Measurements from ENCODE around the gene NLRP2B. TPM values are rescaled to one million over a fixed set of nuclear protein-coding genes. Genes with fewer than 3 reads are reported as not detected.

Gene NLRP2B
- total RNA-seq, 2 donors from 2014 or later = not detected

DNA sequence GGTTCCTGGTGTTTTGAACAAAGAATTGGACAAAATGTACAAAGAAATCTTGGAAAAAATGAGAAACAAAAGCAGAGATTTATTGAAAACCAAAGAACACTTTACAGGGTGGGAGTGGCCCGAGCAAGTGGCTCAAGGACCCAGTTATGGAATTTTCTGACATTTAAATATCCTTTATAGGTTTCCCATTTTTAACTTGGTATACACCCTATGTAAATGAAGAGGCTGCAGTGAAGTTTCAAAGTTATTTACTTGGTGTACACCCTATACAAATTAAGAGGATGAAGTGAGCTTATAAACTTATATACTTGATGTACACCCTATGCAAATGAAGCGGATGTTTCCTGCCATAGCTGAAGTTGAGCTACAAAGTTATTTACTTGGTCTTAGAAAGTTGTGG is 4.7 kb downstream of the NLRP2B start:
- Histone ChIP-seq H3K4me3 (no peak overlapping the region), H3K9me3 (no peaks in the 10 kb centered on the region), H3K36me3 (replicated peaks in 1 of 2; ENCODE audit: insufficient read depth in 1 of 2, low read depth in 2 of 2) (no peaks in the 10 kb centered on the region), H3K27me3 (no peaks in the 10 kb centered on the region), H3K27ac (no peak overlapping the region), H3K4me1 (no peaks in the 10 kb centered on the region)
- TF ChIP-seq CTCF (IDR thresholded peaks at IDR 0.05) = no peak
- TF ChIP-seq POLR2A (IDR thresholded peaks at IDR 0.05) = no peak
- 40 to 65% methylated on average over 2 of the region's 2 CpGs for WGBS, 2 donors
- intact Hi-C loops (cut with DNase I) = no loop called here
- no peak for ATAC-seq
- DNase-seq = no peak

DNA sequence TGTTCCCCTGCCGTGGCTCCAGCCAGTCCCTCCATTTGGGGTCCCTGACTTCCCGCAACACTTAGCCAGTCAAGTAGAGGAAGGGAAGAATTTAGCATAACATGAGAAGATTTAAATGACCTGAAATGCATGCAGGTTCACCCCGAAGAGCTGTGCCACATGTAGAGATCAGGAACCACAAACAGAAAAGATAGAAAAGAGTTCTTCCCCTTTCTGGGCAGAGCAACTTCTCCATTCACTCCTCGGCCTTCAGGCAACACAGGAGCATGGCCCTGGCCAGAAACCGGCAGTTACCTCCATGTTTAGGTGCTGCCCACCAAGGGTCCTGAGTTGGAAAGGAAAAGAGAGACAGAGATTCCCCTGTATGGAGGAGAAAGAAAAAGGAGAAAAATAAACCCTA is 5.2 kb downstream of the NLRP2B start:
- WGBS, 2 donors = 60 to 65% methylated on average over 4 to 5 of the region's 5 CpGs
- Histone ChIP-seq H3K4me3 (no peak overlapping the region), H3K4me1 (no peaks in the 10 kb centered on the region), H3K9me3 (no peaks in the 10 kb centered on the region), H3K27me3 (no peaks in the 10 kb centered on the region), H3K27ac (no peak overlapping the region), H3K36me3 (replicated peaks in 1 of 2; ENCODE audit: insufficient read depth in 1 of 2, low read depth in 2 of 2) (no peaks in the 10 kb centered on the region)
- TF ChIP-seq CTCF (IDR thresholded peaks at IDR 0.05) (no peak), POLR2A (IDR thresholded peaks at IDR 0.05) (no peak)
- intact Hi-C loops (cut with DNase I) = no loop called here
- no peak for ATAC-seq
- DNase-seq = no peak

GRCh38 chrX:57669961-57670360 is 10.1 kb downstream of the NLRP2B start:
- Histone ChIP-seq H3K27ac (no peak overlapping the region), H3K9me3 (no peaks in the 10 kb centered on the region), H3K27me3 (no peaks in the 10 kb centered on the region), H3K36me3 (replicated peaks in 1 of 2; ENCODE audit: insufficient read depth in 1 of 2, low read depth in 2 of 2) (no peaks in the 10 kb centered on the region), H3K4me1 (no peaks in the 10 kb centered on the region), H3K4me3 (no peak overlapping the region)
- DNase-seq (no peak), ATAC-seq (no peak)
- intact Hi-C loops (cut with DNase I) = no loop called here
- TF ChIP-seq POLR2A (IDR thresholded peaks at IDR 0.05) = no peak
- 60 to 63% methylated on average over 1 of the region's 1 CpG for WGBS, 2 donors

GRCh38 chrX:57667010-57667409 is 13.1 kb downstream of the NLRP2B start:
- no peaks in the 10 kb centered on the region for H3K36me3 ChIP-seq (replicated peaks in 1 of 2; ENCODE audit: insufficient read depth in 1 of 2, low read depth in 2 of 2)
- H3K4me3 ChIP-seq = no peak overlapping the region
- no peaks in the 10 kb centered on the region for H3K9me3 ChIP-seq
- H3K4me1 ChIP-seq = no peaks in the 10 kb centered on the region
- H3K27ac ChIP-seq = no peak overlapping the region
- ATAC-seq = no peak
- TF ChIP-seq CTCF (IDR thresholded peaks at IDR 0.05) (no peak), POLR2A (IDR thresholded peaks at IDR 0.05) (no peak)
- H3K27me3 ChIP-seq = no peaks in the 10 kb centered on the region
- intact Hi-C loops (cut with DNase I) = no loop called here
- whole genome bisulfite sequencing, 2 donors = 31 to 38% methylated on average over 1 of the region's 1 CpG
- DNase-seq = no peak

DNA sequence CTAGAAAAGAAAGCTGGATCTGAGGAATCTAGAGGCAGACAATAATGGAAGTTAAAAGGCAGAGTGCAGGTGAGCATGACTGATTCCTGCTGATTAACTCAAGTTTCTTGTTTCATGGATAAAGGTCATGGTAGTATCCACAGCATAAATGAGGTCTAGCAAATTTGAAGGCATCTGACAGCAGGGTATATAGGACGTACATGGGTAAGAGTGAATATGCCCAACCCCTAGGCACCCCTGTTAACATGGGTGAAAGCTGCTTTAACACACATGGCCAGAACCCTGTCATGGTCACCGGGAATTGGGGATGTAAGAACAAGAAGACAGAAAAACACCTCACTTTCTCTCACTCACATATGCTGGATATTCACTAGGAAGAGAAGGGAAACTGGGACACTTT is 25.0 kb downstream of the NLRP2B start:
- TF ChIP-seq CTCF (IDR thresholded peaks at IDR 0.05) = no peak
- no peak for TF ChIP-seq POLR2A (IDR thresholded peaks at IDR 0.05)
- intact Hi-C loops (cut with DNase I) = no loop called here
- DNase-seq (no peak), ATAC-seq (no peak)
- Histone ChIP-seq H3K27me3 (no peaks in the 10 kb centered on the region), H3K36me3 (replicated peaks in 1 of 2; ENCODE audit: insufficient read depth in 1 of 2, low read depth in 2 of 2) (no peaks in the 10 kb centered on the region), H3K27ac (no peak overlapping the region), H3K9me3 (no peaks in the 10 kb centered on the region), H3K4me3 (no peak overlapping the region), H3K4me1 (no peaks in the 10 kb centered on the region)
- WGBS, 2 donors = 35 to 71% methylated on average over 2 of the region's 2 CpGs

Measured in body of pancreas (tissue), 4 donors.